ENCODE data around the gene ITPK1. TPM values are rescaled to one million over a fixed set of nuclear protein-coding genes. Genes with fewer than 3 reads are reported as not detected.

Gene ITPK1
- total and polyA plus RNA-seq, 10 of the 15 experiments (the other 5 are each of a cell fraction or from before 2014, with no cell fraction given), result 1.3 to 73.2 (median 27.0) TPM

DNA sequence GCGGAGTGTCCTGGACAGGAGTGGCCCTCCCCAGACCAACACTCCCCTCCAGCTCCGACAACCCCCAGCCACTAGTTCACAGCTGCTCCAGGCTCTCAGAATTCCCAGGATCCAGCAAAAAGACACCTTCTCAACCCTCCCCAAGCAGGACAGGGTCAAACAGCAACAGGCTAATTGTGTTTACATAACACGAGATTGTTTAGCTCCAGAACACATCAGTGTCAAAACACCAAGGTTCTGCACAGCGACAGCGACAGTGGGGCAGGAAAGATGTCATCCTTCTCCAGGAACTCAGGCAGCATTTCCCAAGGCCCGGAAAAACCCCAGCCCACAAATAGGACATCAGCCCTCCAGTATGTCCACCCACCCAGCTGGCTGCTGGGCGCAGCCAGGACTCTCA is 16.5 kb downstream of the ITPK1 start:
- no peaks in the 10 kb centered on the region for H4K20me1 ChIP-seq (ENCODE audit: control insufficient read depth, insufficient read depth)
- peaks cover 0 to 5% of the 10 kb centered on the region in 2 experiments; a peak in 2 of 4 replicates for H3K36me3 ChIP-seq (ENCODE audit: control insufficient read depth in 2 of 2, insufficient read depth in 2 of 2, low read length in 1 of 2)
- no peaks in the 10 kb centered on the region for H3K27me3 ChIP-seq (replicated peaks in 1 of 2; ENCODE audit: control insufficient read depth in 2 of 2, insufficient read depth in 2 of 2, low read length in 1 of 2)
- no peak for ATAC-seq
- H3K79me2 ChIP-seq (ENCODE audit: control insufficient read depth, insufficient read depth, low read length), result peaks cover 27% of the 10 kb centered on the region
- no peak for FAIRE-seq
- no peak overlapping the region for H3K4me2 ChIP-seq (ENCODE audit: control insufficient read depth, insufficient read depth)
- in situ Hi-C loops (cut with MboI), result no loop called here
- POLR2A ChIA-PET, result no interaction called here
- H3K4me1 ChIP-seq (ENCODE audit: control insufficient read depth, insufficient read depth, low read length), result peaks cover 10% of the 10 kb centered on the region
- no peak for DNase-seq (ENCODE audit: low read depth, low spot score)
- SMC1A ChIA-PET (ENCODE audit: uncharacterized antibody, unreplicated experiment), result no interaction called here
- intact Hi-C loops (cut with micrococcal nuclease; ENCODE audit: unreplicated experiment), result no loop called here
- H3K27ac ChIP-seq (ENCODE audit: control insufficient read depth, insufficient read depth), result no peak overlapping the region
- H3K4me3 ChIP-seq, result no peak overlapping the region
- BruUV-seq (replicated peaks), result no TSS peak
- TF ChIP-seq NFIC (IDR thresholded peaks at IDR 0.05; ENCODE audit: low read depth, low read length) (no peak), SUPT20H (IDR thresholded peaks at IDR 0.05; ENCODE audit: borderline replicate concordance, control insufficient read depth, low read depth, low read length) (no peak), IKZF1 (conservative IDR thresholded peaks at IDR 0.05) (no peak), POLR2A (IDR thresholded peaks at IDR 0.05; ENCODE audit: low read depth, low read length) (no peak), POU2F2 (IDR thresholded peaks at IDR 0.05; ENCODE audit: borderline replicate concordance, low read depth, low read length) (no peak), CREB1 (IDR thresholded peaks at IDR 0.05; ENCODE audit: low read depth) (no peak), ESRRA (IDR thresholded peaks at IDR 0.05; ENCODE audit: low read length) (no peak), ZNF384 (IDR thresholded peaks at IDR 0.05; ENCODE audit: borderline replicate concordance, low read depth, low read length) (no peak), IKZF2 (IDR thresholded peaks at IDR 0.05) (no peak), ZBED1 (IDR thresholded peaks at IDR 0.05; ENCODE audit: borderline replicate concordance) (no peak), RUNX3 (IDR thresholded peaks at IDR 0.05; ENCODE audit: low read length) (no peak)
- TF ChIP-seq, protein P1, sequence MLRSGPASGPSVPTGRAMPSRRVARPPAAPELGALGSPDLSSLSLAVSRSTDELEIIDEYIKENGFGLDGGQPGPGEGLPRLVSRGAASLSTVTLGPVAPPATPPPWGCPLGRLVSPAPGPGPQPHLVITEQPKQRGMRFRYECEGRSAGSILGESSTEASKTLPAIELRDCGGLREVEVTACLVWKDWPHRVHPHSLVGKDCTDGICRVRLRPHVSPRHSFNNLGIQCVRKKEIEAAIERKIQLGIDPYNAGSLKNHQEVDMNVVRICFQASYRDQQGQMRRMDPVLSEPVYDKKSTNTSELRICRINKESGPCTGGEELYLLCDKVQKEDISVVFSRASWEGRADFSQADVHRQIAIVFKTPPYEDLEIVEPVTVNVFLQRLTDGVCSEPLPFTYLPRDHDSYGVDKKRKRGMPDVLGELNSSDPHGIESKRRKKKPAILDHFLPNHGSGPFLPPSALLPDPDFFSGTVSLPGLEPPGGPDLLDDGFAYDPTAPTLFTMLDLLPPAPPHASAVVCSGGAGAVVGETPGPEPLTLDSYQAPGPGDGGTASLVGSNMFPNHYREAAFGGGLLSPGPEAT (IDR thresholded peaks at IDR 0.05; ENCODE audit: low read depth), result no peak
- TF ChIP-seq, protein P2, sequence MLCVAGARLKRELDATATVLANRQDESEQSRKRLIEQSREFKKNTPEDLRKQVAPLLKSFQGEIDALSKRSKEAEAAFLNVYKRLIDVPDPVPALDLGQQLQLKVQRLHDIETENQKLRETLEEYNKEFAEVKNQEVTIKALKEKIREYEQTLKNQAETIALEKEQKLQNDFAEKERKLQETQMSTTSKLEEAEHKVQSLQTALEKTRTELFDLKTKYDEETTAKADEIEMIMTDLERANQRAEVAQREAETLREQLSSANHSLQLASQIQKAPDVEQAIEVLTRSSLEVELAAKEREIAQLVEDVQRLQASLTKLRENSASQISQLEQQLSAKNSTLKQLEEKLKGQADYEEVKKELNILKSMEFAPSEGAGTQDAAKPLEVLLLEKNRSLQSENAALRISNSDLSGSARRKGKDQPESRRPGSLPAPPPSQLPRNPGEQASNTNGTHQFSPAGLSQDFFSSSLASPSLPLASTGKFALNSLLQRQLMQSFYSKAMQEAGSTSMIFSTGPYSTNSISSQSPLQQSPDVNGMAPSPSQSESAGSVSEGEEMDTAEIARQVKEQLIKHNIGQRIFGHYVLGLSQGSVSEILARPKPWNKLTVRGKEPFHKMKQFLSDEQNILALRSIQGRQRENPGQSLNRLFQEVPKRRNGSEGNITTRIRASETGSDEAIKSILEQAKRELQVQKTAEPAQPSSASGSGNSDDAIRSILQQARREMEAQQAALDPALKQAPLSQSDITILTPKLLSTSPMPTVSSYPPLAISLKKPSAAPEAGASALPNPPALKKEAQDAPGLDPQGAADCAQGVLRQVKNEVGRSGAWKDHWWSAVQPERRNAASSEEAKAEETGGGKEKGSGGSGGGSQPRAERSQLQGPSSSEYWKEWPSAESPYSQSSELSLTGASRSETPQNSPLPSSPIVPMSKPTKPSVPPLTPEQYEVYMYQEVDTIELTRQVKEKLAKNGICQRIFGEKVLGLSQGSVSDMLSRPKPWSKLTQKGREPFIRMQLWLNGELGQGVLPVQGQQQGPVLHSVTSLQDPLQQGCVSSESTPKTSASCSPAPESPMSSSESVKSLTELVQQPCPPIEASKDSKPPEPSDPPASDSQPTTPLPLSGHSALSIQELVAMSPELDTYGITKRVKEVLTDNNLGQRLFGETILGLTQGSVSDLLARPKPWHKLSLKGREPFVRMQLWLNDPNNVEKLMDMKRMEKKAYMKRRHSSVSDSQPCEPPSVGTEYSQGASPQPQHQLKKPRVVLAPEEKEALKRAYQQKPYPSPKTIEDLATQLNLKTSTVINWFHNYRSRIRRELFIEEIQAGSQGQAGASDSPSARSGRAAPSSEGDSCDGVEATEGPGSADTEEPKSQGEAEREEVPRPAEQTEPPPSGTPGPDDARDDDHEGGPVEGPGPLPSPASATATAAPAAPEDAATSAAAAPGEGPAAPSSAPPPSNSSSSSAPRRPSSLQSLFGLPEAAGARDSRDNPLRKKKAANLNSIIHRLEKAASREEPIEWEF (IDR thresholded peaks at IDR 0.05; ENCODE audit: insufficient replicate concordance, low read depth, low read length), result no peak
- TF ChIP-seq, protein P3, sequence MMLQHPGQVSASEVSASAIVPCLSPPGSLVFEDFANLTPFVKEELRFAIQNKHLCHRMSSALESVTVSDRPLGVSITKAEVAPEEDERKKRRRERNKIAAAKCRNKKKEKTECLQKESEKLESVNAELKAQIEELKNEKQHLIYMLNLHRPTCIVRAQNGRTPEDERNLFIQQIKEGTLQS (IDR thresholded peaks at IDR 0.05; ENCODE audit: borderline replicate concordance, extremely low read depth, low read depth, low read length), result no peak
- TF ChIP-seq, protein P4, sequence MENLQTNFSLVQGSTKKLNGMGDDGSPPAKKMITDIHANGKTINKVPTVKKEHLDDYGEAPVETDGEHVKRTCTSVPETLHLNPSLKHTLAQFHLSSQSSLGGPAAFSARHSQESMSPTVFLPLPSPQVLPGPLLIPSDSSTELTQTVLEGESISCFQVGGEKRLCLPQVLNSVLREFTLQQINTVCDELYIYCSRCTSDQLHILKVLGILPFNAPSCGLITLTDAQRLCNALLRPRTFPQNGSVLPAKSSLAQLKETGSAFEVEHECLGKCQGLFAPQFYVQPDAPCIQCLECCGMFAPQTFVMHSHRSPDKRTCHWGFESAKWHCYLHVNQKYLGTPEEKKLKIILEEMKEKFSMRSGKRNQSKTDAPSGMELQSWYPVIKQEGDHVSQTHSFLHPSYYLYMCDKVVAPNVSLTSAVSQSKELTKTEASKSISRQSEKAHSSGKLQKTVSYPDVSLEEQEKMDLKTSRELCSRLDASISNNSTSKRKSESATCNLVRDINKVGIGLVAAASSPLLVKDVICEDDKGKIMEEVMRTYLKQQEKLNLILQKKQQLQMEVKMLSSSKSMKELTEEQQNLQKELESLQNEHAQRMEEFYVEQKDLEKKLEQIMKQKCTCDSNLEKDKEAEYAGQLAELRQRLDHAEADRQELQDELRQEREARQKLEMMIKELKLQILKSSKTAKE (IDR thresholded peaks at IDR 0.05; ENCODE audit: low read depth, poor library complexity, severe bottlenecking), result no peak
- H3K9me3 ChIP-seq (replicated peaks; ENCODE audit: control insufficient read depth, insufficient read depth, low read length), result no peaks in the 10 kb centered on the region
- no peak overlapping the region for H2AFZ ChIP-seq (ENCODE audit: control insufficient read depth, low read depth, low read length)
- WGBS (ENCODE audit: insufficient coverage, insufficient replicate concordance, low lambda C conversion rate, missing lambda C conversion rate), result 88% methylated on average over 7 of the region's 7 CpGs
- RAD21 ChIA-PET (ENCODE audit: unreplicated experiment), result no interaction called here
- H3K9ac ChIP-seq (ENCODE audit: control insufficient read depth, insufficient read depth, low read length), result no peak overlapping the region
- CTCF ChIA-PET, result interaction anchor here (1.6 kb wide), 1 partner anchor 14 kb away, joined by 7 read pairs; no protein-coding TSS in a partner anchor

All from GM12878 (cell line).